Measurements from ENCODE around the gene CMIP. TPM values are rescaled to one million over a fixed set of nuclear protein-coding genes. Genes with fewer than 3 reads are reported as not detected.

The CMIP gene
- total RNA-seq, 3 donors from 2014 or later: 73.3 to 127 (median 79.8) TPM

DNA sequence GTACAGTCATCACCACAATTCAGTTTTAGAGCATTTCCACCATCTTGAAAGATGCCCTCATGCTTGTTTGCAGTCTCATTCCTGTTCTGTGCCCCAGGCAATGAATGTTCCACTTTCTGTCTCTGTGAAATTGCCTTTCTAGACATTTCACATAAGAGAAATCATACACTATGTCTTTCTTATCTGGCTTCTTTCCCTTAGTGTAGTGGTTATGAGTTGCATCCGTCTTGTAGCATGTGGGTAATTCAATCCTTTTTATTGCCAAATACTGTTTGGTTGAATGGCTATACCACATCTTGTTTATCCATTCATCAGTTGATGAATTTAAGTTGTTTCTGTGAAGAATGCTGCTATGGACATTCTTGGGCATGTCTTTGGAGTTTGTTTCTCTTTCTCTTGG, 202.0 kb downstream of the CMIP start:
- peaks cover 2% of the 10 kb centered on the region for H3K4me1 ChIP-seq (ENCODE audit: low read depth)
- TF ChIP-seq, protein P1, sequence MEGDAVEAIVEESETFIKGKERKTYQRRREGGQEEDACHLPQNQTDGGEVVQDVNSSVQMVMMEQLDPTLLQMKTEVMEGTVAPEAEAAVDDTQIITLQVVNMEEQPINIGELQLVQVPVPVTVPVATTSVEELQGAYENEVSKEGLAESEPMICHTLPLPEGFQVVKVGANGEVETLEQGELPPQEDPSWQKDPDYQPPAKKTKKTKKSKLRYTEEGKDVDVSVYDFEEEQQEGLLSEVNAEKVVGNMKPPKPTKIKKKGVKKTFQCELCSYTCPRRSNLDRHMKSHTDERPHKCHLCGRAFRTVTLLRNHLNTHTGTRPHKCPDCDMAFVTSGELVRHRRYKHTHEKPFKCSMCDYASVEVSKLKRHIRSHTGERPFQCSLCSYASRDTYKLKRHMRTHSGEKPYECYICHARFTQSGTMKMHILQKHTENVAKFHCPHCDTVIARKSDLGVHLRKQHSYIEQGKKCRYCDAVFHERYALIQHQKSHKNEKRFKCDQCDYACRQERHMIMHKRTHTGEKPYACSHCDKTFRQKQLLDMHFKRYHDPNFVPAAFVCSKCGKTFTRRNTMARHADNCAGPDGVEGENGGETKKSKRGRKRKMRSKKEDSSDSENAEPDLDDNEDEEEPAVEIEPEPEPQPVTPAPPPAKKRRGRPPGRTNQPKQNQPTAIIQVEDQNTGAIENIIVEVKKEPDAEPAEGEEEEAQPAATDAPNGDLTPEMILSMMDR (IDR thresholded peaks at IDR 0.05): no peak
- H3K36me3 ChIP-seq (ENCODE audit: low read depth): no peaks in the 10 kb centered on the region
- H3K4me3 ChIP-seq: no peak overlapping the region
- no peak for DNase-seq
- intact Hi-C loops (cut with DNase I, micrococcal nuclease): no loop called here
- H3K9me3 ChIP-seq: no peaks in the 10 kb centered on the region
- no peak for ATAC-seq

DNA sequence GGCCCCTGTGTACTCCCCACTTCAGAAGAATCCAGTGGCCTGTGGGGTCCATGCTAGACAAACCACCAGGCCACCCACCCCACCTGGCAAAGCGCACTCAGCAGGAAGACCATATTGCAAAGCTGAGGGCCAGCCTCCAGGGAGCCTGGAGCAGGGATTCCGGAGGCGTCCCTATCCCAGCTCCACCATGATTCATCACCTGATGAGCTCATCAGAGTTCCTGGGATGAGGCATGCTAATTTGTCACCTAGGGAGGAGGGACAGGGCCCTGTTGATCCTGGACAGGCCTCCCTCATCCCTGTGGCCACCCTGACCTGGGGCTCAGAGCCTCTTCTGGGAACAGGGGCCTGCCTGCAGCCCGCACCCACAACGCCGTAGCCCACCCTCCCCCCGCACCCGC, 202.9 kb downstream of the CMIP start:
- Histone ChIP-seq H3K36me3 (ENCODE audit: low read depth) (peaks cover 3% of the 10 kb centered on the region), H3K9me3 (no peaks in the 10 kb centered on the region), H3K4me3 (no peak overlapping the region), H3K4me1 (ENCODE audit: low read depth) (peaks cover 2% of the 10 kb centered on the region)
- DNase-seq (no peak), ATAC-seq (peak; percentile 22)
- TF ChIP-seq, protein P1 (IDR thresholded peaks at IDR 0.05): no peak
- intact Hi-C loops (cut with DNase I, micrococcal nuclease): no loop called here

DNA sequence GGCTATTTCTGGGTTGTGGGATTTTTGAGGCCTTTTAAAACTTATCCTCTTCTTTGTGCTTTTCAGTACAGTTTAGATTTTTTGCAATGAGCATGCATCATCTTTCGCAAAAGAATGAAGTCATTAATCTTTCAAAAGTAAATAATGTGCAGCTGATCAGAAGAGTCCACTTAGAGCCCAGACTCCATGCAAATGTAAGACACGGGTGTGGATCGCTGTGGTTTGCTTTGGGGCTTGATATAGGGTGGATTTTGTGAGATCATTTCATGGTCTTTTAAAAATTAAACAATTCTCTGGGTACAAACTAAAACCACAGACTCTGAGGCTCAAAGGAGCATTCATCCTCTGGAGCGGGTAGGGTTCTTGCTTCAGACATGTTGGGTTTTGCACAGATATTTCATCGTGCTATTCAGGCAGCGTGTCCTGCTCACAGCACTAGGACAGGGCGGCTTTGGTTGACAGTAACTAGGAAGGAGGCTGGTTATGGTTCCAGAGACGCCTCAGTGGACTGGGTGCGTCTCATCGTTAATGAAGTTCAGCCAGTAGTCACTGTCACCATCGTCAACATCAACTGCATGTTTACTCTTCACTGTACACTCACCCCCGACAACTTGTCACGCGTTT, 205.1 kb downstream of the CMIP start:
- TF ChIP-seq, protein P1 (IDR thresholded peaks at IDR 0.05): no peak
- DNase-seq: no peak
- H3K9me3 ChIP-seq: no peaks in the 10 kb centered on the region
- peaks cover 3% of the 10 kb centered on the region for H3K36me3 ChIP-seq (ENCODE audit: low read depth)
- H3K4me3 ChIP-seq: no peak overlapping the region
- H3K4me1 ChIP-seq (ENCODE audit: low read depth): peaks cover 2% of the 10 kb centered on the region
- ATAC-seq: no peak
- intact Hi-C loops (cut with DNase I, micrococcal nuclease): no loop called here

DNA sequence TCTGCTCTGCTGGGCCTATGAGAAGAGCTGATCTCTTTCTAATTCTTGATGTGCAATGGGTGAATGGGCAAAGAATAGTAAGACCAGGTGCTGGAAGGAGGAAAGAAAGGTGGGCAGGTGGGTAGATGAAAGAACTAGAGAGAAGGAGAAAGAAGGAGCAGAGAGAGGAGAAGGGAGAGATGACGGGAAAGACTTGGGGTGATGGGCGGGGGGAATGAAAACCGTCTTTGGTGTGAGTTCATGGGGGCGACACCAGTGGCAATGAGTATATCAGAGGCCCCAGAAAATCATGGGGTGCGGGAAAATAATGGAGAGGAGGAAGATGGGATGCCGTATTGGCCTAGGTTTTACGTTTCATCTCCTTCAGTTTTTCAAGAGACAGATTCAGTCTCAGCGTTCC, 205.7 kb downstream of the CMIP start:
- DNase-seq (no peak), ATAC-seq (no peak)
- Histone ChIP-seq H3K36me3 (ENCODE audit: low read depth) (peaks cover 3% of the 10 kb centered on the region), H3K4me1 (ENCODE audit: low read depth) (peaks cover 2% of the 10 kb centered on the region), H3K9me3 (no peaks in the 10 kb centered on the region), H3K4me3 (no peak overlapping the region)
- intact Hi-C loops (cut with DNase I, micrococcal nuclease): no loop called here
- TF ChIP-seq, protein P1 (IDR thresholded peaks at IDR 0.05): no peak

DNA sequence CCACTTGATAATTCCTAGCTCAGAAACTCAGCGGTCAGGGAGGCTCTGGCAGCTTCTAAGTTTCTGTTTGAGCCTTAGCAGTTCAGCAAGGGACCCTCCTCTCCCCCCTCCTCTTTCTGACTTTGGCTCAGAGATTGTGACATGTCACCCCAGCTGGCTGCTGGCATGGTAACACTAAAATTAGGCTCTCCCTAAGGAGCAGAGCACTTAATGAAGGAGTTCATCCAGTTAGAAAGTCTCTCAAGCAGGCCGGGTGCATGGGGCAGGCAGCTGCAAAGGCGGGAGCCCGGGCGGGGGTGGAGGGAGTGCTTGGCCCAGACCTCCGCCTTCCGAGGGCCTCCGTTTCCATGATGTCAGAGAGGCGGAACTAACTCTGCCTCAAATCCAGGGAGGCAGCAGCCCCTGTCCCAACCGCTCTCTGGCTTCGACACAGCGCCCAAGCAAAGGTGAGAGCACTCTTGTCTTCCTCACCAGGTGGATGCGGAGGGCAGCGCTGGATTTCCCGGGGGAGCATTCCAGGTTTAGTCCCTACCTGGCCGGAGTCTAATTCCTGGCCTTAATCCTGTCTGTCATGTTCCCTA, 206.5 kb downstream of the CMIP start:
- no peaks in the 10 kb centered on the region for H3K9me3 ChIP-seq
- peaks cover 3% of the 10 kb centered on the region for H3K36me3 ChIP-seq (ENCODE audit: low read depth)
- TF ChIP-seq, protein P1 (IDR thresholded peaks at IDR 0.05): no peak
- no peak overlapping the region for H3K4me3 ChIP-seq
- peaks cover 2% of the 10 kb centered on the region for H3K4me1 ChIP-seq (ENCODE audit: low read depth)
- intact Hi-C loops (cut with DNase I, micrococcal nuclease): no loop called here
- ATAC-seq (peak; percentile 56), DNase-seq (peak; percentile 62 to 70 (median 64))

Measured in mucosa of descending colon (tissue), 3 donors.